Measurements from ENCODE around the gene PCSK4.
"Not testable (repeated sequence)": the region's sequence is repeated elsewhere in the genome, so short reads cannot be mapped to it uniquely, and the experiment has no call there.

PCSK4 gene

DNA sequence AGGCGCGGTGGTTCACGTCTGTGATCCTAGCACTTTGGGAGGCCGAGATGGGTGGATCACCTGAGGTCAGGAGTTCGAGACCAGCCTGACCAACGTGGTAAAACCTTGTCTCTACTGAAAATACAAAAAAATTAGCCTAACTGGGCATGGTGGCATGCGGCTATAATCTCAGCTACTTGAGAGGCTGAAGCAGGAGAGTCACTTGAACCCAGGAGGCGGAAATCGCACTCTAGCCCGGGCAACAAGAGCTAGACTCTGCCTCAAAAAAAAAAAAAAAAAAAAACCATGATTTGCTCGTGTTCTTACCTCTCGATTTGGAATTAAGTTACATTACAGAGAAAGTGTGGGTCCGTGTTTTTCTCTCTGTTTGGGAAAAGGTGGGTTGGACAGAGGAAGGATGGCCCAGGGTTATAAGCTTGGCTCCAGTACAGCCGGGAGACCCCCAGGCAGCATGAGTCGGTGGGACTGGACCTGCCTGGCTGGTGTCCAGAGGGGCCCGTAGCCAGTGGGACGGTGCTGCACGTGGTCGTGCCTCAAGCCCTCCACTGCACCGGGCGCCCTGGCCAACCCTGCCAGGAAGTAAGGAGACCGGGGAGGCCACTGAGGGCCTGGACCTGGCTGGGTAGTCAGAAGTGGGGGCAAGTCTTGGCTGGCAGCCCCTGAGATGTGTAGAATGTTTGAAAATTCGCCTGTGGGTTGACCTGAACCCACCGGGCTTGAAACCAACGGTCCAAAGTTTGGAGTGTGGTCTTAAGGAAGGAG, 48.3 kb downstream of the PCSK4 start:
- in situ Hi-C loops (cut with MboI; ENCODE audit: low sequenced_read_pairs) = no loop called here

DNA sequence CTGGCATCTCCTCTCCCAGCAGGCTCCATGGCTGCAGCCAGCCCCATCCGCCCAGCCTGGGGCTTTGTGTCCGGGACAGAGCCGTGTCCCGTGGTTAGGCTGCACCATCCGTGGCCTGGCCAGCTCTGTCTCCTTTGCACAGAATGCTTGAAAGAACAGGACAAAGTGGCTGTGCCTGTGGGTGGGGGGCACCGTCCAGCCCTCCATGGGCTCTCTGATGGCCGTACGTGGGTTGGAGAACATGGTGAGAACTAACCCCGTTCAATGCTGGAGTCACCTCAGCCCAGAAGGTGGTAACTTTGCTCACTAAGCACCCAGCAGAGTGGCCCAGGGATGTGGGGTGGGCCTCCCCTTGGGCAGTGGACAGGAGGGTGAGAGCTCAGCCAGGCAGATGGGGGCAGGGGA, 49.1 kb downstream of the PCSK4 start:
- in situ Hi-C loops (cut with MboI; ENCODE audit: low sequenced_read_pairs) = no loop called here

DNA sequence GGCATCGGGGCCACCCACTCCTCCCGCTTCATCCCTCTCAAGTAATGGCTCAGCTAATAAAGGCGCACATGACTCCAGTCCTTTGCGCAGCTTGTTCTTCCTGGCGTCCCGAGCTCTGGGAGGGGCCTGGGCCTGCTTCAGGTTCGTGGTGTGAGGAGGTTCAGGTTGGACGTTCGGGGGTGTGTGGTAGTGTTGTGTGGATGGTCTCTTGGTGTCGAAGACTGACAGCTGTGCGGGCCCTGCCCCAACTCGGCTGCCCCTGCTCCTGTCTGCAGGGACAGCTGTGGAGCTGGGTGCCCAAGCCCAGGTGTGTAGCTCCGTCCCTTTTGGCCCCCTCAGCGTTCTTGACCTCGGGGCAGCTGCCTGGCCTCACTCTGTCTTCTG, 49.7 kb downstream of the PCSK4 start:
- in situ Hi-C loops (cut with MboI; ENCODE audit: low sequenced_read_pairs) = no loop called here

DNA sequence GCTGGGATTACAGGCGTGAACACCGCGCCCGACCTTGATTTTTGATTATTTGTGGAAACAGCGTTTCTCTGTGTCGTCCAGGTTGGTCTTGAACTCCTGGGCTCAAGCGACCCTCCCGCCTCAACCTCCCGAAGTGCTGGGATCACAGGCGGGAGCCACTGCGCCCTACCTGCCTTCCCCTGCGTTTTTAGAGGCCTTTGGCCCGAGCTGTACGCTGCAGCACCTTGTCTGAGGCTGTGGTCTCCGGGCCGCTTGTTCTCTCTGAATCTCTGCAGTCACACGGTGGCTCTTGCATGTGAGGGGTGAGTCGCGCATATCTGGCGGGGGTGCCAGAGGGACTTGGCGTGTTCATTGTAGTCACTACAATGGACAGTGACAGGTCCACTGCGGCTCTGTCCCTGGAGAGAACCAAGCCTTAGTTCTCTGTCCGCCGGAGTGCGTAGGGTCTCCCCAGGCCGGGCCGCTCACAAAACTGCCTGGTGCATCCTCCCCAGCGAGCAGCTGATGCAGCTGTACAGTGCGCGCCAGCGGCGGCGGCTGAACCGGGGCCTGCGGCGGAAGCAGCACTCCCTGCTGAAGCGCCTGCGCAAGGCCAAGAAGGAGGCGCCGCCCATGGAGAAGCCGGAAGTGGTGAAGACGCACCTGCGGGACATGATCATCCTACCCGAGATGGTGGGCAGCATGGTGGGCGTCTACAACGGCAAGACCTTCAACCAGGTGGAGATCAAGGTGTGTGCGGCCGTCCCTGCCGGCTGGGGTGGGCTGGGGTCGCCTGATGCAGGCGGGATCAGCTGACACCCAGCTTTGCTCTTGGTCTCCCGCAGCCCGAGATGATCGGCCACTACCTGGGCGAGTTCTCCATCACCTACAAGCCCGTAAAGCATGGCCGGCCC, 50.4 kb downstream of the PCSK4 start:
- in situ Hi-C loops (cut with MboI; ENCODE audit: low sequenced_read_pairs) = not testable (repeated sequence)

DNA sequence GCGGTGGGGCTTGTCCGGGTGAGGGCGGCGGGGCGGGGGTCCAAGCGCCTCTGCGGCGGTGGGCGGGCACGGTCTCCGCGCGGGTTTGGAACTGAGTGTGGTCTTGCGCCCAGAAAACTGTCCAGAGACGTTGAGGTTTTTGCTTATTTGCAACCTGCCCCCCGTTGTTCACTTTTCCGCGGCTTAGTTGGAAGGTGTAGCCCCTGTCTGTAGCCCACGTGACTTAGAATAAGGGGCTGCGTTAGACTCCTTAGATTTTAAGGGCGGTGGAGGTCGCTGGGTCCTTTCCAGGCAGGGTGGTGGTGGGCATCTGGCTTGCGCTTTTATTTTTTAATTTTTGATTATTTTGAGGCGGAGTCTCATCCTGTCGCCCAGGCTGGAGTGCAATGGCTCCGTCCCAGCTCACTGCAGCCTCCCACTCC, 51.2 kb downstream of the PCSK4 start:
- in situ Hi-C loops (cut with MboI; ENCODE audit: low sequenced_read_pairs) = no loop called here

DNA sequence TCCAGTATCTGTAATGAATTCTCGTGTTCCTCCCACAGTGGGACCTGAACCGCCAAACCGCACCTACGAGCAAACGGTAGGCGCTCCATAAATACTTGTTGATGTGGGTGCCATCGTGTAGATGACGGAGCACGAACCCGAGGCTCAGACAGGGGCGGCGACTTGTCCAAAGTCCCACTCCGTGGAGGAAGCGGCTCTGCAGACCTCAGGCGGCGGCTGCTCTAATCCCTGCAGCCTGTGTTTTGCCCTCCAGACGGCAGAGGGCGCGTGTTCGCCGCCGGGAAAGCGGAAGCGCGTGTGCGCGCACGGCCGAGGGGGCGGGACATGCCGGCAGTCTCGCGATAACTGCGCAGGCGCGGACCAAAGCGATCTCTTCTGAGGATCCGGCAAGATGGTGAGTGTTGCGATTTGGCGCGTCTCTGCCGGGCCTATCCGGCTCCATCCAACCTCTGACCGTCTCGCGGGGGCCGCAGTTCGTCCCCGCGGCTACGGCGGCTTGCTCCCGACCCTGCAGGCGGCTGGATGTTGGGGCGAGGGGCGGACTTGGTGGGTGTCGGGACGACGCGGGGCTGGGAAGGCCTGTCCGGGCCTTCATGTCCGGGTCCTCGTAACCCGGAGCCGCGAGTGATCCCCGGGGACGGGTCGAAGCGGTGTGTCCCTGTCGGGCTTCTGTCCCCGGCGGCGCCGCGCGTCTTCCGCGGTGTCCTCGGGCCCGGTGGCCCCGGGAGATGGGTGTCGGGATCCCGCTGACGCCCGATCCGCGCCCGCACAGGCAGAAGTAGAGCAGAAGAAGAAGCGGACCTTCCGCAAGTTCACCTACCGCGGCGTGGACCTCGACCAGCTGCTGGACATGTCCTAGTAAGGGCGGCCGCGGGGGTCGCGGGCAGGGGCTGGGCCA, 51.9 kb downstream of the PCSK4 start, which contains the start of gene RPS15:
TSS of gene RPS15 (plus strand) at position 362 of the 898 bp plus-strand sequence. CDS start at position 392, 30 bp downstream.
- in situ Hi-C loops (cut with MboI; ENCODE audit: low sequenced_read_pairs) = no loop called here

DNA sequence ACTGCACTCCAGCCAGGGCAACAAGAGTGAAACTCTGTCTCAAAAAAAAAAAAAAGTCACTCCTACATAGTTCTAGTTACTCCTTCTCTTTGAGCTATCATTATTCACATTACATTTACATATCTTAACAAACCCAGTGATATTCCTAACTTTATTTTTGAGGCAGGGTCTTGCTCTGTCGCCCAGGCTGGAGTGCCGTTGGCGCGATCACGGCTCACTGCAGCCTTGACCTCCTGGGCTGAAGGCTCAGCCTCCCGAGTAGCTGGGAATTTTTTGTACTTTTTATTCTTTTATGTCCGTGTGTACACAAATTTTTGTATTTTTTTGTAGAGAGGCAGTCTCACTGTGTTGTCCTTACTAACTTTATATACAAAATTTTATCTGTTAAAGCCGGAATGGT, 52.5 kb downstream of the PCSK4 start:
- in situ Hi-C loops (cut with MboI; ENCODE audit: low sequenced_read_pairs) = no loop called here

DNA sequence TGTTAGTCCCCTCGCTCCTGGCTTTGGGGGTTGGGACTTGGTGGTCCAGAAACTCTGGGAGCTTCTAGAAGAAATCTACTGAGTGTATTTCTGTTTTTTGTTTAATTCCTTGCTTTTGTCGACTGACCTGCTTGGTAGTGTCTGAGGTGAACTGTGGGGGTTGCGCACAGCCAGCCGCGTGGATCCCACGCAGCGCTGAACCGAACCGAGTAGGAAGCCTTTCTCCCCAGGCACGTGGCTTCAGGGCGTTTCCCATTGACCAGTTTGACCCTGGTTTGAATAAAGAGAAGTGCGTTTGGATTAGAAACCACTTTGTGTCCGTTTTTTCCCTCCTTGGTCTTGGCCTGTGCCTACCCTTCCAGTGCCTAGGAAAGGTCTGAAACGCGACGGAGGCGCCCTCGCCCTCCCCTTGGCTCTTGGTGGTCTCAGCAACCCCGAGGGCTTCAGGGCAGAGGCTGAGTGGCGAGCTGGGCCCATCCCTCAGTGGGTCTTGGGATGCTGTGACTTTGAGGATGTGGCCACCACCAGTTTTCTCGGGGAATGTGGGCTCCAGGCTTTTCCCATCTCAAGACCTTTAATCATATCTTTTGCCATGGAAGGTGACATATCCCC, 54.7 kb downstream of the PCSK4 start:
- in situ Hi-C loops (cut with MboI; ENCODE audit: low sequenced_read_pairs) = no loop called here

DNA sequence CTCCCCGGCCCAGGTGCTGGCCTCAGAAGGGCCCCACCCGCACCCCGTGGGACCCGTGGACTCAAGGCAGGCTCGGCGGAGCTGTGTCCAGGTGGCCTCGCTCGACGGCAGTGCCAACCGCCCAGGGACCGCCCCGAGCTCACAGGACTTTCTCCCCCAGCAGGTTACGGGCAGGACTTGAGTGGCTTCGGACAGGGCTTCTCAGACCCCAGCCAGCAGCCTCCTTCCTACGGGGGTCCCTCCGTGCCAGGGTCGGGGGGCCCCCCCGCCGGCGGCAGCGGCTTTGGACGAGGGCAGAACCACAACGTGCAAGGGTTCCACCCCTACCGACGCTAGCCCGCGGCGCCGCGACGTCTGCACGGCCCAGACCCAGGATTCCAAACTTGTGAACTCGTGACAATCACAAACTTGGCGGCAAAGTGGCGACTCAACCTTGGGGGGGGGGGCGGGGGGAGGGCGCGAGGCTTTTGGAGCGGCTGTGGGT, 55.5 kb downstream of the PCSK4 start:
- in situ Hi-C loops (cut with MboI; ENCODE audit: low sequenced_read_pairs) = no loop called here

DNA sequence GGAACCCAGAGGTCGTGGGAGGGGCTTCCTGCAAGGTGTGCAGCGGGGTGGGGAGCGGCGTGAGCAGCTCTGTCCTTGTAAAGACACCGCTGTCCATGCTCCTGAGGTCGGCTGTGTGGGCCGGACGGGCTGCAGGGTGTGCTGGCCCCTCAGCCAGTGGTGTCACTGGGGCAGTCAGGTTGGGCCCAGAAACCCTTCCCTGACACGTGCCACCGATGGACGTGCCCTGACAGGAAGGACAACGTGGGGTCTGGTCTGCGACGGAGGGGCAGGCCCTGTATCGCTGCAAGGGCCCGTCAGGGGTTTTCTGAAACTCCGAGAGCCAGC, 56.1 kb downstream of the PCSK4 start:
- in situ Hi-C loops (cut with MboI; ENCODE audit: low sequenced_read_pairs) = no loop called here

DNA sequence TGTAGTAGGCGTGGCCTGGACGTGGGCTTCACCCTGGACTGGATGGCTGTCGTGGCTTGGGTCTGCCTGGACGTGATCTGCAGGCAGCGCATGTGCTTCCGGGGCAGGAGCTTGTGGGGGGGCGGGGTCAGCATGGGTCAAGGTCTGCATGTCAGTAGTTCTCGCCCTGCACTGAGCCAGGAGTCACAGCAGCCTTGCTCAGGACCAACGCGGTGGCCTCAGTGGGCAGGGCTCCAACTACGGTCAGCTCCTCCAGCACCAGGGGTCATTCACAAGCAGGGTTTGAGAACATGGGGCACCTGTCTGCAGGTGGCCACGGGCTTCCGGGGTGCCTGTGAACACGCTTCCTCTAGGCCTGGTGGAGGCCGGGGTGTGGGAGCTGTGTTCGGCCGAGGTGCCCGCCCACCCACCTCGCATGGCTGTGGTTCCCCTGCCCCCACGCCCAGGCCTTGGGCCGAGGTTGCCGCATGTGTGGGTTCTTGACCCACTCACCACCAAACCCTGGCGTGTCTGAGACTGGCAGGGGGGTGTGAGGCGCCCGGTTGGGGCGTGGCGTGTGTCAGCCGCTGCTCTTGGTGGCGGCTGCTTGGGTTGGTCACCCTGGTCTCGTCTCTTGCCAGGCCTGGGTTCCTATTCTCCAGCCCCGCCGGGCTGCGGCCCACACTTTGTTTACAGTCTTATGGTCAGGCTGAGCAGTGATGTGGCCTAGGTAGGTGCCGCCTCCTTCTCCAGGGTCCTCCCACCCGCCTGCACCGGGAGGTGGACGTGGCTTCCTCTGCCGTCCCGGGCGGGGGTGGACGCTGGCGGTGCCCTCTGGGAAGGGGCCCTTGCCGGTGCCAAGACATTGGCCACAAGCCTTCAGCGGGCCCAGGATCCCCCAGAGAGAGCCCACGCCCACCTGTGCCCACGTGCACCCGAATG, 56.8 kb downstream of the PCSK4 start:
- in situ Hi-C loops (cut with MboI; ENCODE audit: low sequenced_read_pairs) = no loop called here

DNA sequence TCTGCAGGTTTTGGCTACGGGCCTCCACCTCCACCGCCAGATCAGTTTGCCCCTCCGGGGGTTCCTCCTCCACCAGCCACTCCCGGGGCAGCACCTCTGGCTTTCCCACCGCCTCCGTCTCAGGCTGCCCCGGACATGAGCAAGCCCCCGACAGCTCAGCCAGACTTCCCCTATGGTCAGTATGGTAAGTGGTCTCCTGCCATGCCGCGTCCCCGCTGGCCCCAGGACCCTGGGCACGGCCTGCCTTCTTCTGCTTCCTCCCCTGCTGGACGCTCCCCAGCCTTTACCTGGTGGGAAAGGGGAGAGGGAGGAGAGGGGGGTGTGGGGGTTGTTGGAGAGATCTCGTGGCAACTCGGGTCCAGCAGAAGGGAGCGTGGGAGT, 57.7 kb downstream of the PCSK4 start:
- in situ Hi-C loops (cut with MboI; ENCODE audit: low sequenced_read_pairs) = no loop called here

DNA sequence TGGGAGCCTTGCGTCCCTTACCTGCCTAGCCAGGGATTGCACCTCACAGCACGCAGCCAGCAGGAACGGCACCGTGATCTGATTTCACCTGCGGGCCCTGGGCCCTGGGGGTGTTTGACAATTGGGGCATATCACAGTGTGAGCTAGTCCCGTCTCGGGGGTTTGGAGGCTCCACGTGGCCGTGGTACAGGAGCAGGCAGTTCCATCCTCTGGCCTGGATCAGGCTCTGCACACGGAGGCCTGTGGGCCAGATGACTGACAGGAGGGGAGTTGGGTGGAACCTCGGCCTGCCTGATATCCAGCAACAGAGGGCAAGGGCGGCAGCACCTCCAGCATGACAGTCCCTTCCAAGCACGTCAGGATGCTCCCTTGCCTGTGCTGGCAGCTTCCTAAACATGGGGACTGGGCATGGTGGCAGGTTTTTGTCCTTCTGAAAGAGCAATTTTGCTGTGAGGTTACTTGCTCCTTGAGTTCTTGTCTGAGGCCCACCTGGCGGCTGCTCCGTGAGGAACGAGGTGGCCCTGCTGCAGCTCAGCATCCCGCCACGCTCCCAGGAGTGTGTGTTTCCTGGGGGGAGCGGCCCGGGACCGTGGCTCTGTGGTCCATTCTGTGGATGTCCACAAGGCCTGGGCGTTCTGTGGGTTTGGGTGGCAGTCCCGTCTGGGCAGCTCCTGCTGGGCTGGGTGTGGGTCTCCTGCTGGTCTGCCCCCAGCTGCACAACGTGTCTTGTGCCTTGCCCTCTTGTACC, 58.2 kb downstream of the PCSK4 start:
- in situ Hi-C loops (cut with MboI; ENCODE audit: low sequenced_read_pairs) = no loop called here

Data from HL-60/S4 (cell line).